MV-4-11 (cell line): ENCODE results near the gene PIPOX.

Source experiments
- DNase-seq: peaks from one replicate; lab custom pipeline; 2025; lab: John Stamatoyannopoulos, UW

The PIPOX gene

DNA sequence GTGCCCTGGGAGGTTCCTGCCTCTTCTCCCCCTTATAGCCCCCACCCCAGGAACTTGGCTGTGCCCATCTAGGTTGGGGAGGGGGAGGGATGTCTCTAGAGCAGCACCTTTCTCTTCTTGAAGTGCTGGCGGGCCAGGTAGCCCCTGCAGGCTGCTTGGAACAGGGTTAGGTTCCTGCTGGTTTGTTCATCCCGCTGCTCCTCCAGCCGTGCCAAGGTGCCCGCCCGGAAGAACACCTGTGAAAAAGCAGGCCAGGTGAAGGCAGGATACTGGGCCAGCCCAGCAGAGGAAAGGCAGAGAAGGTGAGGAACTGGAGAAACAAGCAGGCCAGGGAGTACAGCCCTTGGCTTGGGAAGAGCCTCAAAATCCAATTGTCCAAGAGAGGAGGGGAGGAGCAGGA, 56.6 kb downstream of the PIPOX start:
- DNase-seq, result no peak

DNA sequence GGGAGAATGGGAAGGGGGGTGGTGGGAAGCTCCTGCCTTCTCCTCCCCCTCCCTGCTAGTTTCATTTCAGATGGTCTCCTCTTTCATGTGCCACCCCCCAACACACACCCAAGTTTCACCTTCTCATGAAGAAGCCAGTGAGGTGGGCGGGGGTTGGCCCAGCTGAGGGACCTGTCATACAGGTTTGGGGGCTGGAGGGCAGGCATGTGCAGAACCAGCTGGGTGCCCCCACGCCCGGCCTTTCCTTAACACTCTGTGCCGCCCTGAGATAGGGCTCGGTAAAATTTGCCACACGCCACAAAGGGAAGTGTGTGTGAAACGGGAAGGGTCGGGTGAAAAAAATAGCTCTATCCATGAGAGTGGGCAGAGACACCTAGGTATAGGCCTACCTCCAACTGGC, 57.4 kb downstream of the PIPOX start:
- no peak for DNase-seq

DNA sequence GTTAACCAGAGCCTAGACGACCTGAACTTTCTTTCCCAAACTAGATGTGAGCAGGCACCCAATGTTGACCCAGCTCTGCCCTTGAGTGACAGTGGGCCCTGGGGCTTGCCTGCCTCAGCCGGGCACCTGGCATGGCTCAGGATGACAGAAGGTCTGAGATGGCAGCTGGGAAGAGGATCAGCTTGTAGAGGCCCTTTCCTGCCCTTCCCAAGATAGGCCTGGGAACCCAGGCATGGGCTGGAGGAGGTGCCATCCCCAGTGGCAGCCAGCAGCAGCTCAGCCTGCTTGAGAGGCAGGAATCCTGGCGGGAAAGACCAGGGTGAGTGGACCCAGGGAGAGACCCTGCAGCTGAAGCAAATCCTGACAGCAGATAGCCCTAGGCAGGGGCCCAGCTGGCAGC, 59.1 kb downstream of the PIPOX start:
- DNase-seq, result no peak

DNA sequence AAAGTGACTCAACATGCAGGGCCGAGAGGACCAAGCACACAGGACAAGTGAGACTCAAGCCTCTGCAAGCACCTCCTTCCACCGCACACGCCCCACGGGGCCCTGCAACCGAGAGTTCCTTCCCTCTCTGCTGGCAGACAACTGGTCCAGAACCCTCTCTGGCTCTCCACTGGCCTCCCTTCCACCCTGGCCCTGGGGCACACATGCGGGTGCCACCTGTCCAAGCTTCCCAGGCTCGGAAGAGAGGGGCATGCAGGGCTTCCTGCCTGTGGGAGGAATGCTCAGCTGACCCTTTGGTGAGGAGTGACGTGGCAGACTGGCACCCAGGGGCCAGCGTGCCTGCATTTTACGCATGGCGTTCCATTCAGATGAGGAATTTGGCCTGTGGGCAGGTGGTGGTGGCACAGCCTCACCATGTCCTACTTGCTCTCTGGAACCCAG, 59.8 kb downstream of the PIPOX start:
- no peak for DNase-seq

DNA sequence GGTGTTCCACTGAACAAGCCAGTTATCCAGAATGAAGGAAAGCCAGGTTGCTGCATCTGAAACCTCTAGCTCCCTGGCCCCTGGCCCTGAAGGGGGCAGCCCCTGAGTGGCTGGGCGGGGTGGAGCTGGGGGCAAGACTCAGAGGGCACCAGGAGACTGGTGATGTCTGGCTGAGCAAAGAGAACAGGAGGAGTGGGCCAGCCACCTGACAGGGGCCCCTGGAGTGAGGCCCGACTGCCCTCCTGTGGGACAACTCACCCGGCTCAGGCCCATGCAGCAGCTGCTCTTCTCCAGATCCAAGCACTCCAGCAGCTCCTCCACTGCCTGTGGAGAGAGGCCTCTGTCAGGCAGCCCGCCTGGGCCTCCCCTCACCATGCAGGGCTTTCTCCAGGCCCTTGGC, 60.4 kb downstream of the PIPOX start:
- no peak for DNase-seq
